Measurements from ENCODE around the gene TFCP2.

The TFCP2 gene

GRCh38 chr12:51177897-51178296 is 5.0 kb upstream of the TFCP2 start:
- DNase-seq (ENCODE audit: insufficient read length) (no peak), FAIRE-seq (no peak)
- TF ChIP-seq POLR2A (IDR thresholded peaks at IDR 0.05; ENCODE audit: low read depth, low read length) (no peak), TAF1 (IDR thresholded peaks at IDR 0.05; ENCODE audit: borderline replicate concordance, low read depth, low read length) (no peak), POLR2AphosphoS5 (IDR thresholded peaks at IDR 0.05; ENCODE audit: low read depth, low read length) (no peak)

- no peak for TF ChIP-seq TAF1 (IDR thresholded peaks at IDR 0.05; ENCODE audit: borderline replicate concordance, low read depth, low read length)
- TF ChIP-seq POLR2A (IDR thresholded peaks at IDR 0.05; ENCODE audit: low read depth, low read length) = no peak
- no peak for TF ChIP-seq POLR2AphosphoS5 (IDR thresholded peaks at IDR 0.05; ENCODE audit: low read depth, low read length)
- FAIRE-seq (no peak), DNase-seq (ENCODE audit: insufficient read length) (no peak)
Measured at GRCh38 chr12:51174501-51174900, 1.6 kb upstream of the TFCP2 start.

GRCh38 chr12:51171884-51172514 is 936 bp downstream of the TFCP2 start:
- TF ChIP-seq POLR2AphosphoS5 (IDR thresholded peaks at IDR 0.05; ENCODE audit: low read depth, low read length) (no peak), POLR2A (IDR thresholded peaks at IDR 0.05; ENCODE audit: low read depth, low read length) (no peak), TAF1 (IDR thresholded peaks at IDR 0.05; ENCODE audit: borderline replicate concordance, low read depth, low read length) (no peak)
- DNase-seq (ENCODE audit: insufficient read length) (no peak), FAIRE-seq (no peak)

- FAIRE-seq (no peak), DNase-seq (ENCODE audit: insufficient read length) (no peak)
Measured at GRCh38 chr12:51163795-51164194, 9.1 kb downstream of the TFCP2 start.

GRCh38 chr12:51162217-51162616 is 10.7 kb downstream of the TFCP2 start:
- no peak for TF ChIP-seq POLR2AphosphoS5 (IDR thresholded peaks at IDR 0.05; ENCODE audit: low read depth, low read length)
- TF ChIP-seq TAF1 (IDR thresholded peaks at IDR 0.05; ENCODE audit: borderline replicate concordance, low read depth, low read length) = no peak
- TF ChIP-seq POLR2A (IDR thresholded peaks at IDR 0.05; ENCODE audit: low read depth, low read length) = no peak
- DNase-seq (ENCODE audit: insufficient read length) (no peak), FAIRE-seq (no peak)

More at GRCh38 chr12:51163795-51164194, 9.1 kb downstream of the TFCP2 start:
- no peak for TF ChIP-seq POLR2AphosphoS5 (IDR thresholded peaks at IDR 0.05; ENCODE audit: low read depth, low read length)
- TF ChIP-seq POLR2A (IDR thresholded peaks at IDR 0.05; ENCODE audit: low read depth, low read length) = no peak
- TF ChIP-seq TAF1 (IDR thresholded peaks at IDR 0.05; ENCODE audit: borderline replicate concordance, low read depth, low read length) = no peak

- DNase-seq (ENCODE audit: insufficient read length) (no peak), FAIRE-seq (no peak)
- TF ChIP-seq POLR2A (IDR thresholded peaks at IDR 0.05; ENCODE audit: low read depth, low read length) (no peak), POLR2AphosphoS5 (IDR thresholded peaks at IDR 0.05; ENCODE audit: low read depth, low read length) (no peak), TAF1 (IDR thresholded peaks at IDR 0.05; ENCODE audit: borderline replicate concordance, low read depth, low read length) (no peak)
Measured at GRCh38 chr12:51160814-51161459, 12.0 kb downstream of the TFCP2 start.

GRCh38 chr12:51156245-51156765 is 16.6 kb downstream of the TFCP2 start:
- DNase-seq (ENCODE audit: insufficient read length) (no peak), FAIRE-seq (no peak)
- TF ChIP-seq TAF1 (IDR thresholded peaks at IDR 0.05; ENCODE audit: borderline replicate concordance, low read depth, low read length) = no peak
- no peak for TF ChIP-seq POLR2A (IDR thresholded peaks at IDR 0.05; ENCODE audit: low read depth, low read length)
- TF ChIP-seq POLR2AphosphoS5 (IDR thresholded peaks at IDR 0.05; ENCODE audit: low read depth, low read length) = no peak

GRCh38 chr12:51152953-51153352 is 20.0 kb downstream of the TFCP2 start:
- TF ChIP-seq POLR2A (IDR thresholded peaks at IDR 0.05; ENCODE audit: low read depth, low read length) (no peak), TAF1 (IDR thresholded peaks at IDR 0.05; ENCODE audit: borderline replicate concordance, low read depth, low read length) (no peak), POLR2AphosphoS5 (IDR thresholded peaks at IDR 0.05; ENCODE audit: low read depth, low read length) (no peak)
- DNase-seq (ENCODE audit: insufficient read length) = no peak
- no peak for FAIRE-seq

- TF ChIP-seq TAF1 (IDR thresholded peaks at IDR 0.05; ENCODE audit: borderline replicate concordance, low read depth, low read length) = no peak
- TF ChIP-seq POLR2A (IDR thresholded peaks at IDR 0.05; ENCODE audit: low read depth, low read length) = no peak
- TF ChIP-seq POLR2AphosphoS5 (IDR thresholded peaks at IDR 0.05; ENCODE audit: low read depth, low read length) = no peak
- FAIRE-seq (no peak), DNase-seq (ENCODE audit: insufficient read length) (no peak)
Measured at GRCh38 chr12:51150777-51151176, 22.2 kb downstream of the TFCP2 start.

GRCh38 chr12:51147309-51147708 is 25.6 kb downstream of the TFCP2 start:
- no peak for TF ChIP-seq POLR2A (IDR thresholded peaks at IDR 0.05; ENCODE audit: low read depth, low read length)
- TF ChIP-seq TAF1 (IDR thresholded peaks at IDR 0.05; ENCODE audit: borderline replicate concordance, low read depth, low read length) = no peak
- TF ChIP-seq POLR2AphosphoS5 (IDR thresholded peaks at IDR 0.05; ENCODE audit: low read depth, low read length) = no peak
- DNase-seq (ENCODE audit: insufficient read length) = no peak
- no peak for FAIRE-seq

GRCh38 chr12:51139292-51139844 is 33.6 kb downstream of the TFCP2 start:
- FAIRE-seq = no peak
- TF ChIP-seq POLR2AphosphoS5 (IDR thresholded peaks at IDR 0.05; ENCODE audit: low read depth, low read length) (no peak), TAF1 (IDR thresholded peaks at IDR 0.05; ENCODE audit: borderline replicate concordance, low read depth, low read length) (no peak), POLR2A (IDR thresholded peaks at IDR 0.05; ENCODE audit: low read depth, low read length) (no peak)
- no peak for DNase-seq (ENCODE audit: insufficient read length)
